HG03064 (cell line): ENCODE data around the gene KRTAP2-2.
"Not testable (repeated sequence)": the region's sequence is repeated elsewhere in the genome, so short reads cannot be mapped to it uniquely, and the experiment has no call there.

Source experiments
- ATAC-seq: cut with Tn5 transposase; IDR thresholded peaks from one replicate; pipeline ENCODE4 v1.9.1; 2021; ENCODE audit warnings: low read depth; ENCODE audit not compliant: unreplicated experiment

KRTAP2-2 gene

GRCh38 chr17:41065016-41065689 is 10.1 kb upstream of the KRTAP2-2 start:
- ATAC-seq: not testable (repeated sequence)

GRCh38 chr17:41064301-41064700 is 9.3 kb upstream of the KRTAP2-2 start:
- ATAC-seq: no peak

- no peak for ATAC-seq
Observed at GRCh38 chr17:41063449-41063848, 8.4 kb upstream of the KRTAP2-2 start.

GRCh38 chr17:41061964-41062363 is 6.9 kb upstream of the KRTAP2-2 start:
- no peak for ATAC-seq

GRCh38 chr17:41060052-41060604 is 5.1 kb upstream of the KRTAP2-2 start, which contains the start of gene KRTAP2-3:
TSS of gene KRTAP2-3 (minus strand) at chr17:41060114. CDS start at chr17:41060050, 64 bp downstream.
- no peak for ATAC-seq

GRCh38 chr17:41059276-41060051 is 4.4 kb upstream of the KRTAP2-2 start:
- ATAC-seq: not testable (repeated sequence)

GRCh38 chr17:41058741-41059140 is 3.7 kb upstream of the KRTAP2-2 start:
- ATAC-seq: no peak

- no peak for ATAC-seq
Observed at GRCh38 chr17:41057547-41057946, 2.5 kb upstream of the KRTAP2-2 start.

GRCh38 chr17:41054556-41054955 is 474 bp downstream of the KRTAP2-2 start:
- ATAC-seq: not testable (repeated sequence)

GRCh38 chr17:41054025-41054424 is 1.0 kb downstream of the KRTAP2-2 start:
- no peak for ATAC-seq

- no peak for ATAC-seq
Observed at GRCh38 chr17:41052566-41052965, 2.5 kb downstream of the KRTAP2-2 start.

GRCh38 chr17:41049110-41049509 is 5.9 kb downstream of the KRTAP2-2 start:
- no peak for ATAC-seq

- no peak for ATAC-seq
Observed at GRCh38 chr17:41048441-41048840, 6.6 kb downstream of the KRTAP2-2 start.

GRCh38 chr17:41046735-41047465 is 8.1 kb downstream of the KRTAP2-2 start, which contains the start of gene KRTAP2-1:
TSS of gene KRTAP2-1 (minus strand) at chr17:41047316. CDS start at chr17:41047267, 49 bp downstream.
- not testable (repeated sequence) for ATAC-seq

GRCh38 chr17:41042953-41043352 is 12.1 kb downstream of the KRTAP2-2 start:
- ATAC-seq: no peak

- not testable (repeated sequence) for ATAC-seq
Observed at GRCh38 chr17:41040783-41041571, 14.1 kb downstream of the KRTAP2-2 start, which contains the start of gene KRTAP1-1. TSS of gene KRTAP1-1 (minus strand) at chr17:41041450. CDS start at chr17:41041397, 53 bp downstream.

GRCh38 chr17:41037853-41038350 is 17.1 kb downstream of the KRTAP2-2 start:
- ATAC-seq: no peak

GRCh38 chr17:41034346-41034935 is 20.6 kb downstream of the KRTAP2-2 start, which contains the start of gene KRTAP1-3:
TSS of gene KRTAP1-3 (minus strand) at chr17:41034874. CDS start at chr17:41034821, 53 bp downstream.
- not testable (repeated sequence) for ATAC-seq

GRCh38 chr17:41029633-41030245 is 25.3 kb downstream of the KRTAP2-2 start, which contains the start of gene KRTAP1-4:
TSS of gene KRTAP1-4 (minus strand) at chr17:41030195. CDS start at chr17:41030078, 117 bp downstream.
- ATAC-seq: no peak
